ENCODE data around the gene DENND4B. TPM values are rescaled to one million over a fixed set of nuclear protein-coding genes. Genes with fewer than 3 reads are reported as not detected.

The DENND4B gene
- total and polyA plus RNA-seq, 2 of the 4 experiments (the other 2 are of a cell fraction): 1.8 to 25.2 TPM

DNA sequence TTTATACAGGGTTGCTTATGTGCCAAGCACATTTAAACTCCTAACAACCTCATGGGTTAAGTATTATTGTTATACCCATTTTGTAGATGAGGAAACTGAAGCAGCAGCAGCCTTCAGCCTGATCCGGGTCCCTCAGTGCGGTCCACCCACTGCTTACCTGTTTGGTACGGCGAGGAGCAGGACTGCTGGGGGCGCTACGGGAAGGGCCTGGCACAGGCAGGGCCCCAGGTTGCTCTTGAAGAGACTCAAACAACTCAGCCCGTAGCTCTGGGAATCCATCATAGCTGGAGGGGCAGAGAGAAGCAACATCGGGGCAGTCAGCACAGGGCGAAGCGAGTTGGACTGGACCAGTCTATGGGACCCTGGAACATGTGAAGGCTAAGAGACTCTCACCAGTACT lies 9.2 kb downstream of the DENND4B start:
- Histone ChIP-seq H3K9ac (ENCODE audit: low read depth, low read length) (no peak overlapping the region), H3K23ac (ENCODE audit: low read depth, low read length) (no peak overlapping the region), H3K4me2 (ENCODE audit: low read depth, low read length) (no peak overlapping the region), H3K14ac (replicated peaks; ENCODE audit: low read depth, low read length) (no peak overlapping the region), H3K27ac (ENCODE audit: insufficient read depth, low read length) (no peak overlapping the region), H3K4me1 (ENCODE audit: control insufficient read depth, insufficient read depth, low read length) (no peaks in the 10 kb centered on the region), H2AK5ac (ENCODE audit: low read depth, low read length) (no peak overlapping the region), H2BK15ac (ENCODE audit: low read depth, low read length) (no peak overlapping the region), H2AFZ (replicated peaks; ENCODE audit: low read length, poor library complexity) (no peak overlapping the region), H4K20me1 (ENCODE audit: insufficient read depth, low read length) (no peaks in the 10 kb centered on the region), H3K9me1 (ENCODE audit: insufficient read depth, low read length) (peaks cover 3% of the 10 kb centered on the region; the same call in 1 of the 2 replicates), H3K27me3 (ENCODE audit: control insufficient read depth, insufficient read depth, low read length) (no peaks in the 10 kb centered on the region), H3K18ac (ENCODE audit: low read depth, low read length) (no peak overlapping the region), H3K56ac (ENCODE audit: extremely low read depth, insufficient read depth, low read length) (no peak overlapping the region), H4K5ac (ENCODE audit: low read depth, low read length) (no peak overlapping the region), H2BK5ac (ENCODE audit: low read depth, low read length, poor library complexity, severe bottlenecking) (no peak overlapping the region), H2BK20ac (ENCODE audit: low read depth, low read length) (no peak overlapping the region), H2BK120ac (ENCODE audit: low read depth, low read length) (no peak overlapping the region), H4K91ac (ENCODE audit: insufficient read depth, low read depth, low read length) (no peak overlapping the region), H4K8ac (ENCODE audit: low read depth in 2 of 2, low read length in 2 of 2) (no peak overlapping the region), H3K36me3 (ENCODE audit: control insufficient read depth, insufficient read depth, low read length) (peaks cover 81% of the 10 kb centered on the region), H3K4me3 (ENCODE audit: insufficient read depth, low read depth, low read length) (no peak overlapping the region), H3K9me3 (ENCODE audit: control insufficient read depth, insufficient read depth, low read length) (no peaks in the 10 kb centered on the region), H3K4ac (ENCODE audit: low read depth, low read length) (no peak overlapping the region), H2AK9ac (replicated peaks; ENCODE audit: low read depth, low read length, poor library complexity) (no peak overlapping the region), H3K79me1 (ENCODE audit: low read depth in 1 of 2, low read length in 2 of 2) (peaks cover 0 to 12% of the 10 kb centered on the region in 2 experiments; a peak in 1 of 4 replicates)
- CTCF ChIA-PET: no interaction called here
- TF ChIP-seq FOS (IDR thresholded peaks at IDR 0.05; ENCODE audit: low read depth, low read length): no peak
- no peak for TF ChIP-seq CHD1 (IDR thresholded peaks at IDR 0.05; ENCODE audit: low read depth, low read length)
- no peak for TF ChIP-seq RAD21 (IDR thresholded peaks at IDR 0.05; ENCODE audit: low read length)
- TF ChIP-seq CEBPB (IDR thresholded peaks at IDR 0.05; ENCODE audit: low read depth, low read length): no peak
- TF ChIP-seq, protein P1, sequence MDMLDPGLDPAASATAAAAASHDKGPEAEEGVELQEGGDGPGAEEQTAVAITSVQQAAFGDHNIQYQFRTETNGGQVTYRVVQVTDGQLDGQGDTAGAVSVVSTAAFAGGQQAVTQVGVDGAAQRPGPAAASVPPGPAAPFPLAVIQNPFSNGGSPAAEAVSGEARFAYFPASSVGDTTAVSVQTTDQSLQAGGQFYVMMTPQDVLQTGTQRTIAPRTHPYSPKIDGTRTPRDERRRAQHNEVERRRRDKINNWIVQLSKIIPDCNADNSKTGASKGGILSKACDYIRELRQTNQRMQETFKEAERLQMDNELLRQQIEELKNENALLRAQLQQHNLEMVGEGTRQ (IDR thresholded peaks at IDR 0.05; ENCODE audit: low read depth, low read length): no peak
- TF ChIP-seq, protein P2, sequence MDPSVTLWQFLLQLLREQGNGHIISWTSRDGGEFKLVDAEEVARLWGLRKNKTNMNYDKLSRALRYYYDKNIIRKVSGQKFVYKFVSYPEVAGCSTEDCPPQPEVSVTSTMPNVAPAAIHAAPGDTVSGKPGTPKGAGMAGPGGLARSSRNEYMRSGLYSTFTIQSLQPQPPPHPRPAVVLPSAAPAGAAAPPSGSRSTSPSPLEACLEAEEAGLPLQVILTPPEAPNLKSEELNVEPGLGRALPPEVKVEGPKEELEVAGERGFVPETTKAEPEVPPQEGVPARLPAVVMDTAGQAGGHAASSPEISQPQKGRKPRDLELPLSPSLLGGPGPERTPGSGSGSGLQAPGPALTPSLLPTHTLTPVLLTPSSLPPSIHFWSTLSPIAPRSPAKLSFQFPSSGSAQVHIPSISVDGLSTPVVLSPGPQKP (IDR thresholded peaks at IDR 0.05; ENCODE audit: borderline replicate concordance, low read depth, low read length): no peak
- no peak for TF ChIP-seq RFX5 (IDR thresholded peaks at IDR 0.05; ENCODE audit: low read depth, low read length)
- no peak for TF ChIP-seq NFE2L2 (IDR thresholded peaks at IDR 0.05; ENCODE audit: low read depth, low read length)
- TF ChIP-seq POLR2A (IDR thresholded peaks at IDR 0.05; ENCODE audit: low read depth, low read length): no peak
- TF ChIP-seq MAFK (IDR thresholded peaks at IDR 0.05; ENCODE audit: low read depth, low read length): no peak
- TF ChIP-seq, protein P3, sequence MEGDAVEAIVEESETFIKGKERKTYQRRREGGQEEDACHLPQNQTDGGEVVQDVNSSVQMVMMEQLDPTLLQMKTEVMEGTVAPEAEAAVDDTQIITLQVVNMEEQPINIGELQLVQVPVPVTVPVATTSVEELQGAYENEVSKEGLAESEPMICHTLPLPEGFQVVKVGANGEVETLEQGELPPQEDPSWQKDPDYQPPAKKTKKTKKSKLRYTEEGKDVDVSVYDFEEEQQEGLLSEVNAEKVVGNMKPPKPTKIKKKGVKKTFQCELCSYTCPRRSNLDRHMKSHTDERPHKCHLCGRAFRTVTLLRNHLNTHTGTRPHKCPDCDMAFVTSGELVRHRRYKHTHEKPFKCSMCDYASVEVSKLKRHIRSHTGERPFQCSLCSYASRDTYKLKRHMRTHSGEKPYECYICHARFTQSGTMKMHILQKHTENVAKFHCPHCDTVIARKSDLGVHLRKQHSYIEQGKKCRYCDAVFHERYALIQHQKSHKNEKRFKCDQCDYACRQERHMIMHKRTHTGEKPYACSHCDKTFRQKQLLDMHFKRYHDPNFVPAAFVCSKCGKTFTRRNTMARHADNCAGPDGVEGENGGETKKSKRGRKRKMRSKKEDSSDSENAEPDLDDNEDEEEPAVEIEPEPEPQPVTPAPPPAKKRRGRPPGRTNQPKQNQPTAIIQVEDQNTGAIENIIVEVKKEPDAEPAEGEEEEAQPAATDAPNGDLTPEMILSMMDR (conservative IDR thresholded peaks at IDR 0.05; ENCODE audit: low read depth, low read length): no peak
- TF ChIP-seq MAZ (IDR thresholded peaks at IDR 0.05; ENCODE audit: borderline replicate concordance, low read depth, low read length): no peak
- TF ChIP-seq BHLHE40 (IDR thresholded peaks at IDR 0.05; ENCODE audit: low read depth, low read length): no peak
- TF ChIP-seq RCOR1 (IDR thresholded peaks at IDR 0.05; ENCODE audit: insufficient replicate concordance, low read length): no peak
- TF ChIP-seq MXI1 (IDR thresholded peaks at IDR 0.05; ENCODE audit: borderline replicate concordance, low read depth, low read length): no peak
- TF ChIP-seq SMC3 (IDR thresholded peaks at IDR 0.05; ENCODE audit: low read depth, low read length): no peak
- in situ Hi-C loops (cut with MboI; ENCODE audit: low sequenced_read_pairs): no loop called here
- POLR2A ChIA-PET (ENCODE audit: unreplicated experiment): no interaction called here
- ATAC-seq (ENCODE audit: low read depth) (no peak), DNase-seq (no peak)
- dilution Hi-C loops (cut with HindIII; ENCODE audit: low sequenced_read_pairs, unreplicated experiment): no loop called here
- intact Hi-C loops (cut with micrococcal nuclease): no loop called here
- BruUV-seq (replicated peaks): no TSS peak
- WGBS, 2 experiments (ENCODE audit: extremely low coverage in 2 of 2, insufficient read length in 1 of 2): 98% methylated on average over 7 of the region's 10 CpGs; no CpG with 5 or more reads in 1 of the 2 experiments
